ENCODE results near the gene PTPRN2. TPM values are rescaled to one million over a fixed set of nuclear protein-coding genes. Genes with fewer than 3 reads are reported as not detected.

Gene PTPRN2
- total and polyA plus RNA-seq, 2 donors (not counting 3 experiments of a cell fraction or from before 2014, with no cell fraction given), result 0.62 to 0.88 TPM

GRCh38 chr7:157739031-157739430 lies 848.6 kb downstream of the PTPRN2 start:
- no peaks in the 10 kb centered on the region for H3K4me1 ChIP-seq (ENCODE audit: control insufficient read depth, extremely low read depth, insufficient read depth, low read length)
- FAIRE-seq, result no peak
- no peaks in the 10 kb centered on the region for H3K27me3 ChIP-seq (ENCODE audit: control insufficient read depth in 2 of 2, insufficient read depth in 2 of 2, low read length in 2 of 2)
- peaks cover 2% of the 10 kb centered on the region for H3K9me3 ChIP-seq (replicated peaks; ENCODE audit: control insufficient read depth, insufficient read depth, low read length)
- POLR2A ChIA-PET, result no interaction called here
- intact Hi-C loops (cut with micrococcal nuclease) (no loop called here), dilution Hi-C loops (cut with MboI; ENCODE audit: extremely low pct_ligation_motif_present, low sequenced_read_pairs) (no loop called here)
- no peak overlapping the region for H2AFZ ChIP-seq (ENCODE audit: low read depth, low read length)
- H4K20me1 ChIP-seq (replicated peaks; ENCODE audit: control insufficient read depth, extremely low read depth, insufficient read depth, low read length), result no peaks in the 10 kb centered on the region
- TF ChIP-seq EZH2 (IDR thresholded peaks at IDR 0.05; ENCODE audit: borderline replicate concordance, low read depth, low read length, severe bottlenecking) (no peak), CTCF (IDR thresholded peaks at IDR 0.05; ENCODE audit: extremely low read depth in 1 of 2, insufficient read depth in 1 of 2, low read depth in 1 of 2, low read length in 2 of 2) (no peak), JUN (IDR thresholded peaks at IDR 0.05; ENCODE audit: borderline replicate concordance, insufficient read depth, insufficient read length, low read depth) (no peak), POLR2A (IDR thresholded peaks at IDR 0.05; ENCODE audit: low read depth, low read length) (no peak), FOS (IDR thresholded peaks at IDR 0.05; ENCODE audit: borderline replicate concordance, insufficient read depth, low read length) (no peak), POLR2AphosphoS5 (IDR thresholded peaks at IDR 0.05; ENCODE audit: insufficient read depth, low read depth, low read length) (no peak)
- H3K27ac ChIP-seq (ENCODE audit: insufficient read depth, low read depth, low read length), result no peak overlapping the region
- BruUV-seq (replicated peaks), result no TSS peak
- no peaks in the 10 kb centered on the region for H3K79me2 ChIP-seq (ENCODE audit: control insufficient read depth, insufficient read depth, low read length)
- H3K4me2 ChIP-seq (ENCODE audit: insufficient read depth, low read length), result no peak overlapping the region
- no peaks in the 10 kb centered on the region for H3K36me3 ChIP-seq (ENCODE audit: control insufficient read depth in 2 of 2, extremely low read depth in 1 of 2, insufficient read depth in 2 of 2, low read length in 2 of 2)
- DNase-seq (ENCODE audit: low read depth, low spot score), result no peak
- H3K9ac ChIP-seq (replicated peaks; ENCODE audit: extremely low read depth, insufficient read depth, low read length), result no peak overlapping the region
- CTCF ChIA-PET, result no interaction called here
- H3K9me1 ChIP-seq (replicated peaks; ENCODE audit: control insufficient read depth, extremely low read depth, insufficient read depth, low read length), result no peaks in the 10 kb centered on the region
- H3K4me3 ChIP-seq (replicated peaks in 1 of 3; ENCODE audit: insufficient read depth in 1 of 3, low read depth in 1 of 3, low read length in 3 of 3), result no peak overlapping the region

GRCh38 chr7:157738066-157738460 lies 849.6 kb downstream of the PTPRN2 start:
- BruUV-seq (replicated peaks), result no TSS peak
- no peak for FAIRE-seq
- intact Hi-C loops (cut with micrococcal nuclease), result no loop called here

More at GRCh38 chr7:157738066-157738460, 849.6 kb downstream of the PTPRN2 start:
- Histone ChIP-seq H3K4me1 (ENCODE audit: control insufficient read depth, extremely low read depth, insufficient read depth, low read length) (no peaks in the 10 kb centered on the region), H3K36me3 (ENCODE audit: control insufficient read depth in 2 of 2, extremely low read depth in 1 of 2, insufficient read depth in 2 of 2, low read length in 2 of 2) (no peaks in the 10 kb centered on the region), H3K27ac (ENCODE audit: insufficient read depth, low read depth, low read length) (no peak overlapping the region), H3K4me2 (ENCODE audit: insufficient read depth, low read length) (no peak overlapping the region), H3K9me1 (replicated peaks; ENCODE audit: control insufficient read depth, extremely low read depth, insufficient read depth, low read length) (no peaks in the 10 kb centered on the region), H3K9ac (replicated peaks; ENCODE audit: extremely low read depth, insufficient read depth, low read length) (no peak overlapping the region), H2AFZ (ENCODE audit: low read depth, low read length) (no peak overlapping the region), H3K9me3 (replicated peaks; ENCODE audit: control insufficient read depth, insufficient read depth, low read length) (peaks cover 2% of the 10 kb centered on the region), H3K4me3 (replicated peaks in 1 of 3; ENCODE audit: insufficient read depth in 1 of 3, low read depth in 1 of 3, low read length in 3 of 3) (no peak overlapping the region), H3K79me2 (ENCODE audit: control insufficient read depth, insufficient read depth, low read length) (no peaks in the 10 kb centered on the region), H4K20me1 (replicated peaks; ENCODE audit: control insufficient read depth, extremely low read depth, insufficient read depth, low read length) (no peaks in the 10 kb centered on the region), H3K27me3 (ENCODE audit: control insufficient read depth in 2 of 2, insufficient read depth in 2 of 2, low read length in 2 of 2) (no peaks in the 10 kb centered on the region)
- POLR2A ChIA-PET, result no interaction called here
- dilution Hi-C loops (cut with MboI; ENCODE audit: extremely low pct_ligation_motif_present, low sequenced_read_pairs), result no loop called here
- DNase-seq (ENCODE audit: low read depth, low spot score), result no peak
- CTCF ChIA-PET, result no interaction called here
- no peak for TF ChIP-seq CTCF (IDR thresholded peaks at IDR 0.05; ENCODE audit: extremely low read depth in 1 of 2, insufficient read depth in 1 of 2, low read depth in 1 of 2, low read length in 2 of 2)

All from endothelial cell of umbilical vein (primary cell).